GM12864 (cell line): Measurements from ENCODE around the gene OPTC.
"Not testable (repeated sequence)": the region's sequence is repeated elsewhere in the genome, so short reads cannot be mapped to it uniquely, and the experiment has no call there.

Experiments
- DNase-seq: peaks from one replicate; pipeline ENCODE4 v3.0.0-alpha.2; 2011; ENCODE audit warnings: low read depth
- H3K4me3 ChIP-seq: 2 replicates; pipeline ENCODE4 v1.5.1; 2011; ENCODE audit warnings: mild to moderate bottlenecking, low read depth, low read length, control low read depth
- CTCF ChIP-seq: IDR thresholded peaks from 2 replicates; pipeline ENCODE4 v1.5.1; 2011; ENCODE audit warnings: low read depth, mild to moderate bottlenecking, moderate library complexity, low read length, control low read depth, inconsistent platforms; ENCODE audit errors: missing control alignments

OPTC gene

GRCh38 chr1:203493901-203494300 is at the start of gene OPTC:
Gene OPTC (plus strand): TSS chr1:203494153. CDS start chr1:203496006, 1,853 bp downstream.
- DNase-seq: no peak
- TF ChIP-seq CTCF: no peak

GRCh38 chr1:203444171-203444576 is 49.8 kb upstream of the OPTC start:
- H3K4me3 ChIP-seq: no peak overlapping the region
- no peak for DNase-seq
- TF ChIP-seq CTCF: no peak

More at GRCh38 chr1:203493901-203494300, at the start of gene OPTC:
- H3K4me3 ChIP-seq: no peak within 1 kb of the TSS

GRCh38 chr1:203447151-203447550 is 46.8 kb upstream of the OPTC start:
- no peak overlapping the region for H3K4me3 ChIP-seq
- no peak for TF ChIP-seq CTCF
- no peak for DNase-seq

GRCh38 chr1:203447598-203447997 is 46.4 kb upstream of the OPTC start:
- not testable (repeated sequence) for H3K4me3 ChIP-seq, DNase-seq

- no peak overlapping the region for H3K4me3 ChIP-seq
- no peak for DNase-seq
- no peak for TF ChIP-seq CTCF
These were observed 45.4 kb upstream of the OPTC start for GRCh38 chr1:203448521-203449061.

- TF ChIP-seq CTCF: no peak
- no peak overlapping the region for H3K4me3 ChIP-seq
- DNase-seq: no peak
These were observed 44.0 kb upstream of the OPTC start for GRCh38 chr1:203450001-203450400.

- DNase-seq: no peak
- no peak overlapping the region for H3K4me3 ChIP-seq
- TF ChIP-seq CTCF: no peak
These were observed 43.3 kb upstream of the OPTC start for GRCh38 chr1:203450479-203451149.
